ENCODE results near the gene HS6ST2. TPM values are rescaled to one million over a fixed set of nuclear protein-coding genes. Genes with fewer than 3 reads are reported as not detected.
"Not testable (repeated sequence)": the region's sequence is repeated elsewhere in the genome, so short reads cannot be mapped to it uniquely, and the experiment has no call there.

HS6ST2 gene
- total RNA-seq: under 1 TPM; 0.62 to 0.76 TPM

DNA sequence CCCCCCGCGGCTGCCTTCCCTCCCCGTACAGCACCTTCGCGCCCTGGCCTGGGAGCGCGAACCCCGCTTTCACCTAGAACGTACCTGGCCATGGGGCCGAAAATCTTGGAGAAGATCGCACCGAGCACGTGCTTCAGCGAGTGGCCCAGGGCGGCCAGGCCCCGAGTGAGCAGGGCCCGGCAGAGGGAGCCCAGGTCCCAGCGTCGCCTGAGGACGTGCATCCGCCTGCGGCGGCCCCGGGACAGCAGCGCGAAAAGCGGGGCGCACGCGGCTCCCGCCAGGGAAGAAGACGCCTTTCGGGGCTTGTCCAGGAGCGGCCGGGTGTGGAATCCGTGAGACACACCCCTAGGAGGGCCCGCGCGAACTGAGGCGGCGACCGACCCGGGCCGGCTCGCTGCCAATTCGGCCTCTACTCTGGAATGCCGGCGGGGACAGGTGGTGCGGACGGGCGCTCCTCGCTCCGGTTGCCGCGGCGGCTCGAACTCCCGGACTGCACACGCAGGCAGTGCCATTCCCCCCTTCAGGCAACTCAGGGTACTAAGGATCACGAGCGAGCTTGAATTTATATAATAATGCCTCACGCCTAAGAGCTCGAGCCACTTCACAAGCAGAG lies at the start of gene HS6ST2:
HS6ST2 (minus strand) TSS at position 539 of the 613 bp plus-strand sequence.
- Mint-ChIP-seq H3K4me3 (peak within 1 kb of the TSS; percentile 62), H3K27ac (peak within 1 kb of the TSS; percentile 31), H3K36me3 (ENCODE audit: low read depth) (no peaks in the 10 kb centered on the region), H3K4me1 (peaks cover 2% of the 10 kb centered on the region), H3K27me3 (peaks cover 32% of the 10 kb centered on the region), H3K9me3 (ENCODE audit: low read depth) (no peaks in the 10 kb centered on the region)
- ChIA-PET POLR2A (no interaction called here), CTCF (interaction anchor here (0.6 kb wide), 1 partner anchor 373 kb away, joined by 3 read pairs; no protein-coding TSS in a partner anchor)
- DNase-seq: peak; percentile 29
- peak; percentile 47 for ATAC-seq
- intact Hi-C loops (cut with DNase I, micrococcal nuclease): loop anchor here in 1 of 2 experiments (5.0 kb wide), 1 partner anchor 221 kb away; no protein-coding TSS in a partner anchor

GRCh38 chrX:133007458-133007857 lies 49.0 kb upstream of the HS6ST2 start:
- DNase-seq (no peak), ATAC-seq (no peak)
- Mint-ChIP-seq H3K4me1 (no peaks in the 10 kb centered on the region), H3K27me3 (peaks cover 5% of the 10 kb centered on the region), H3K9me3 (ENCODE audit: low read depth) (no peaks in the 10 kb centered on the region), H3K27ac (no peak overlapping the region), H3K4me3 (no peak overlapping the region), H3K36me3 (ENCODE audit: low read depth) (no peaks in the 10 kb centered on the region)
- intact Hi-C loops (cut with DNase I, micrococcal nuclease): loop anchor here in 1 of 2 experiments (10.0 kb wide), 1 partner anchor 667 kb away; no protein-coding TSS in a partner anchor
- ChIA-PET POLR2A (no interaction called here), CTCF (no interaction called here)

DNA sequence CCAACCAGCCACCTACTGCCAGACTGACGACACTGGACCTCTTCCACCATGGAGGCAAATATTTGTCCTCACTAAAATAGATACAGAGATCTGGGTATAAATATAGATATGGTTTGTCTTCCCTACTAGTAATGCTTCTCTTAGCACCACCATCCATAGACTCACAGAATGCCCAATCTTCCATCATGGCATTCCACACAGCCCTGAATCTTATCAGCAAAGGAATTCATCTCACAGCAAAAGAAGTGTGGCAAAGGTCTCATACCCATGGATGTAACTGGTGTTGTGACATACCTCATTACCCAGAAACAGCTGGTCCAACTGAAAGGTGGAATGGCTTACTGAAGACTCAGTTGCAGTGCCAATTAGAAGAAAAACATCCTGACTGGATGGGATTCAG lies 47.2 kb upstream of the HS6ST2 start:
- DNase-seq (no peak), ATAC-seq (no peak)
- no peaks in the 10 kb centered on the region for H3K4me1 Mint-ChIP-seq
- POLR2A ChIA-PET: no interaction called here
- CTCF ChIA-PET: interaction anchor here (1.1 kb wide), 1 partner anchor 51 kb away, joined by 4 read pairs; no protein-coding TSS in a partner anchor
- H3K9me3 Mint-ChIP-seq (ENCODE audit: low read depth): no peaks in the 10 kb centered on the region
- H3K4me3 Mint-ChIP-seq: no peak overlapping the region
- intact Hi-C loops (cut with DNase I, micrococcal nuclease): loop anchor here in 1 of 2 experiments (10.0 kb wide), 1 partner anchor 669 kb away; no protein-coding TSS in a partner anchor
- H3K27me3 Mint-ChIP-seq: peaks cover 5% of the 10 kb centered on the region
- no peak overlapping the region for H3K27ac Mint-ChIP-seq
- no peaks in the 10 kb centered on the region for H3K36me3 Mint-ChIP-seq (ENCODE audit: low read depth)

DNA sequence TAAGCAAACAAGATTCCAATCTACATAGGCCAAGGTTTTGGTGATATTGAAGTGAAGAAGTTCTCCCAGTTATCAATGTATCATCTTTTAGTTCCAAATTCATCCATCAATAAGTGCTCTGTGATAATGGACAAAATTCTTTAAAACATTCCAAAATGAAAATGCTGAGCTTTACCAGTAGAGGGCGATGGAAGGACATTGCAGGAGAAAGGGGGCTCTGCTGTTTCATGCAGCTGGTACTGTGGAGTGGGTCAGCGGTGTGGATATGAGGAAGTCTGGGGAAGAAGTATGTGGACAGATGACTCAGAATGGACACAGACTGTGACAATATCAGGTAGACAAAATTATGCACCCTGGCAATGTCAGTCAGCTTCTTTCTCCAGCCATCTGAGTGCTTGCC lies 46.6 kb upstream of the HS6ST2 start:
- H3K4me1 Mint-ChIP-seq: no peaks in the 10 kb centered on the region
- ChIA-PET POLR2A (no interaction called here), CTCF (interaction anchor here (0.6 to 1.1 kb wide), 3 partner anchors 27 to 665 kb away, joined by 3 to 4 read pairs (median 3); no protein-coding TSS in a partner anchor)
- no peak overlapping the region for H3K4me3 Mint-ChIP-seq
- DNase-seq (no peak), ATAC-seq (no peak)
- peaks cover 5% of the 10 kb centered on the region for H3K27me3 Mint-ChIP-seq
- intact Hi-C loops (cut with DNase I, micrococcal nuclease): loop anchor here in 1 of 2 experiments (10.0 kb wide), 1 partner anchor 670 kb away; no protein-coding TSS in a partner anchor
- no peak overlapping the region for H3K27ac Mint-ChIP-seq
- no peaks in the 10 kb centered on the region for H3K9me3 Mint-ChIP-seq (ENCODE audit: low read depth)
- no peaks in the 10 kb centered on the region for H3K36me3 Mint-ChIP-seq (ENCODE audit: low read depth)

DNA sequence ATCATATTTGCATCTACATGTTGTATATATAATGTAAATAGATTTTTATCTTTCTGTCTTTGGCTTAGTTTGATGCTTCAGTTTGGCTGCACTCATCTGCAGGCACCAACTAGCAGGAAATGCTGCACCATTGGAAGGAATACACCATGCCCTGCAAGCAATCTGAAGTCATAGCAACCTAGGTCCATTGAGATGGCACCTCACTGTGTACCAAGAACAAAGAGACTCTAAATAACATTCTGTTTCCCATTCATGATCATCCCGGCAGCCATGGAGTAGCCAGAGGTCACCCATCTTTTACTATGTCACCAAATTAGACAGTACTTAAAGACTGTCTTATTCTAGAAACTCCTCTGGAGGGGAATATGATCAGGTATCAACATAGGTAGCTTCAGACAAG lies 40.8 kb upstream of the HS6ST2 start:
- H3K9me3 Mint-ChIP-seq (ENCODE audit: low read depth): no peaks in the 10 kb centered on the region
- no peak overlapping the region for H3K4me3 Mint-ChIP-seq

GRCh38 chrX:132990835-132991234 lies 32.4 kb upstream of the HS6ST2 start:
- Mint-ChIP-seq H3K4me1 (no peaks in the 10 kb centered on the region), H3K4me3 (no peak overlapping the region), H3K36me3 (ENCODE audit: low read depth) (no peaks in the 10 kb centered on the region), H3K9me3 (ENCODE audit: low read depth) (no peaks in the 10 kb centered on the region), H3K27me3 (no peaks in the 10 kb centered on the region), H3K27ac (no peak overlapping the region)
- intact Hi-C loops (cut with DNase I, micrococcal nuclease): no loop called here
- no peak for DNase-seq
- POLR2A ChIA-PET: no interaction called here
- CTCF ChIA-PET: no interaction called here
- no peak for ATAC-seq

More for the DNA sequence above, 40.8 kb upstream of the HS6ST2 start:
- H3K27ac Mint-ChIP-seq: no peak overlapping the region
- CTCF ChIA-PET: no interaction called here
- H3K4me1 Mint-ChIP-seq: no peaks in the 10 kb centered on the region
- DNase-seq: no peak
- POLR2A ChIA-PET: no interaction called here
- intact Hi-C loops (cut with DNase I, micrococcal nuclease): no loop called here
- no peak for ATAC-seq
- no peaks in the 10 kb centered on the region for H3K36me3 Mint-ChIP-seq (ENCODE audit: low read depth)
- H3K27me3 Mint-ChIP-seq: no peaks in the 10 kb centered on the region

- intact Hi-C loops (cut with DNase I, micrococcal nuclease): no loop called here
- Mint-ChIP-seq H3K9me3 (ENCODE audit: low read depth) (no peaks in the 10 kb centered on the region), H3K4me1 (no peaks in the 10 kb centered on the region), H3K27me3 (peaks cover 7% of the 10 kb centered on the region), H3K4me3 (no peak overlapping the region), H3K27ac (no peak overlapping the region), H3K36me3 (ENCODE audit: low read depth) (no peaks in the 10 kb centered on the region)
- DNase-seq (no peak), ATAC-seq (no peak)
- POLR2A ChIA-PET: no interaction called here
- CTCF ChIA-PET: no interaction called here
Measured at GRCh38 chrX:132986556-132986955, 28.1 kb upstream of the HS6ST2 start.

DNA sequence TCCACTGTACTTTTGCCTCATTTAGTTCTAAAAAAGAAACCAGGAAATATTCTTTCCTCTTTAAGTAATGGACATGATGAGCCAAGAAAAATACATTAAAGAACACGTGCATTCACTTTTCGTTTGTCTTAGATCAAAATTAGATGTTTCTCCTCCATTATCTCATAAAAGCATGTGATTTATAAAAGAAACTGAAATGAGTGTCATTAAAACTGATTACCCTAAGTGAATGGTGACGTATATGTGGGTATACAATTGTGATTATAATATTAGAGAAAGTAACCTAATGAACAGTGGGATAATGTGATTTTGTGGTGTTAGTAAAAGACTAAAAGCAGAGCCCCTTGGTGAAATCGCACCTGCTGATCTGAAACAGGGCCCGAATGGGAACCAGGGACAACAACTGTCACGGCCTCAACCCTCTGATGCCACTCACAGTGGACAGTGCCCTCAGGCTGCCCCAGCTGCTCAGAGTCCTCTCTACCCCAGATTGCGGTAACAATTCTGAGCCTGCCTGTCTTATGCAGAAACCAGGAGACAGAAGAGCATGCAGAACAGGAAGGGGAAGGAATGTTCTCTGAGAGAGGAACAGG lies 25.7 kb upstream of the HS6ST2 start:
- peaks cover 8% of the 10 kb centered on the region for H3K27me3 Mint-ChIP-seq
- H3K27ac Mint-ChIP-seq: no peak overlapping the region
- no peaks in the 10 kb centered on the region for H3K36me3 Mint-ChIP-seq (ENCODE audit: low read depth)
- ChIA-PET POLR2A (no interaction called here), CTCF (interaction anchor here (0.8 kb wide), 1 partner anchor 163 kb away, joined by 3 read pairs; no protein-coding TSS in a partner anchor)
- DNase-seq (no peak), ATAC-seq (no peak)
- H3K4me3 Mint-ChIP-seq: no peak overlapping the region
- intact Hi-C loops (cut with DNase I, micrococcal nuclease): no loop called here
- no peaks in the 10 kb centered on the region for H3K9me3 Mint-ChIP-seq (ENCODE audit: low read depth)
- no peaks in the 10 kb centered on the region for H3K4me1 Mint-ChIP-seq

DNA sequence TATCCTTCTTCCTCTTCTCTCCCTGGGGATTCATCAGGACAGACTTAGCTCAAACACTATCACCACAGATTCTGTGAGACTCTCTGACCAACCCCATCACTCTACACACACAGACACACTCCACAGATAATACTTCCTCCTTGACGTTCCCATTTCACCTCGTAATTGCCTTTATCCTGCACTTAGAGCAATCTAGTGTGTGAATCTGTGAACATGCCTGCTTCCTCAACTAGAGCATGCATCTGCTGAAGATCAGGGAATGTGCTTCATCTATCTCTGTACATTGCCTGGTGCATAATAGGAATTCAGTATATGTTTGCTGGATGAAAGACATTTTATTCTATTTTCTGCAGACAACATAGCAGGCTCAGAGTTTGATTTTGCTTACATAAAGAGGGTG lies 25.1 kb upstream of the HS6ST2 start:
- intact Hi-C loops (cut with DNase I, micrococcal nuclease): no loop called here
- no peaks in the 10 kb centered on the region for H3K4me1 Mint-ChIP-seq
- ChIA-PET CTCF (no interaction called here), POLR2A (no interaction called here)
- no peak overlapping the region for H3K4me3 Mint-ChIP-seq
- H3K36me3 Mint-ChIP-seq (ENCODE audit: low read depth): no peaks in the 10 kb centered on the region
- H3K9me3 Mint-ChIP-seq (ENCODE audit: low read depth): no peaks in the 10 kb centered on the region
- H3K27me3 Mint-ChIP-seq: peaks cover 8% of the 10 kb centered on the region
- DNase-seq: no peak
- ATAC-seq: no peak
- no peak overlapping the region for H3K27ac Mint-ChIP-seq

GRCh38 chrX:132980035-132980434 lies 21.6 kb upstream of the HS6ST2 start:
- H3K36me3 Mint-ChIP-seq (ENCODE audit: low read depth): not testable (repeated sequence)

GRCh38 chrX:132968296-132968949 lies 10.0 kb upstream of the HS6ST2 start:
- H3K27me3 Mint-ChIP-seq: peaks cover 2% of the 10 kb centered on the region
- H3K36me3 Mint-ChIP-seq (ENCODE audit: low read depth): no peaks in the 10 kb centered on the region
- intact Hi-C loops (cut with DNase I, micrococcal nuclease): no loop called here
- POLR2A ChIA-PET: no interaction called here
- no peak overlapping the region for H3K4me3 Mint-ChIP-seq
- CTCF ChIA-PET: no interaction called here
- H3K27ac Mint-ChIP-seq: no peak overlapping the region
- ATAC-seq (no peak), DNase-seq (no peak)
- H3K4me1 Mint-ChIP-seq: no peaks in the 10 kb centered on the region
- no peaks in the 10 kb centered on the region for H3K9me3 Mint-ChIP-seq (ENCODE audit: low read depth)

More at GRCh38 chrX:132980035-132980434, 21.6 kb upstream of the HS6ST2 start:
- intact Hi-C loops (cut with DNase I, micrococcal nuclease); POLR2A ChIA-PET; H3K27me3 Mint-ChIP-seq; DNase-seq; H3K9me3 Mint-ChIP-seq (ENCODE audit: low read depth); CTCF ChIA-PET; H3K27ac Mint-ChIP-seq; H3K4me1 Mint-ChIP-seq; ATAC-seq; H3K4me3 Mint-ChIP-seq: not testable (repeated sequence)

GRCh38 chrX:132967049-132967448 lies 8.6 kb upstream of the HS6ST2 start:
- intact Hi-C loops (cut with DNase I, micrococcal nuclease): no loop called here

More at GRCh38 chrX:132967049-132967448, 8.6 kb upstream of the HS6ST2 start:
- CTCF ChIA-PET: no interaction called here
- no peak for DNase-seq
- peaks cover 2% of the 10 kb centered on the region for H3K27me3 Mint-ChIP-seq
- H3K27ac Mint-ChIP-seq: no peak overlapping the region
- ATAC-seq: no peak
- POLR2A ChIA-PET: no interaction called here
- no peak overlapping the region for H3K4me3 Mint-ChIP-seq
- H3K4me1 Mint-ChIP-seq: no peaks in the 10 kb centered on the region
- H3K36me3 Mint-ChIP-seq (ENCODE audit: low read depth): no peaks in the 10 kb centered on the region
- H3K9me3 Mint-ChIP-seq (ENCODE audit: low read depth): no peaks in the 10 kb centered on the region

All from activated CD4-positive, alpha-beta T cell treated with anti-CD3 and anti-CD28 coated beads for 36 hours (primary cell).